Suprapubic skin (tissue), 4 donors: ENCODE measurements around the gene PODXL. TPM values are rescaled to one million over a fixed set of nuclear protein-coding genes. Genes with fewer than 3 reads are reported as not detected.

Experiments used
- DNase-seq, 2 donors: peaks; one replicate each; pipeline ENCODE4 v3.0.0-alpha.2; 2019; ENCODE audit warnings: low spot score in 2 of 2
- H3K27ac ChIP-seq: fragments of 200-600 bp; sonication (generic); one replicate; pipeline ENCODE4 v1.5.1; 2019
- H3K27me3 ChIP-seq: fragments of 200-600 bp; sonication (generic); one replicate; pipeline ENCODE4 v1.5.1; 2019
- H3K36me3 ChIP-seq: fragments of 200-600 bp; sonication (generic); one replicate; pipeline ENCODE4 v1.5.1; 2019
- H3K4me1 ChIP-seq: fragments of 200-600 bp; sonication (generic); one replicate; pipeline ENCODE4 v1.5.1; 2019
- H3K4me3 ChIP-seq: fragments of 200-600 bp; sonication (generic); one replicate; pipeline ENCODE4 v1.5.1; 2019; ENCODE audit warnings: mild to moderate bottlenecking
- H3K9me3 ChIP-seq: fragments of 200-600 bp; sonication (generic); one replicate; pipeline ENCODE4 v1.5.1; 2019
- EP300 ChIP-seq: sonication (generic); formaldehyde crosslinking; IDR thresholded peaks from one replicate; pipeline ENCODE4 v1.6.1; 2017; ENCODE audit warnings: antibody characterized with exemption
- POLR2A ChIP-seq, 2 donors: fragments of 450-650 bp; IDR thresholded peaks; one replicate each; pipeline ENCODE4 v1.6.1; 2017; ENCODE audit warnings: antibody characterized with exemption in 2 of 2, mild to moderate bottlenecking in 2 of 2, moderate library complexity in 2 of 2
- POLR2AphosphoS5 ChIP-seq, 3 donors: sonication (generic); formaldehyde crosslinking; IDR thresholded peaks; one replicate each; pipeline ENCODE4 v1.6.1; 2017; ENCODE audit warnings: antibody characterized with exemption in 3 of 3
- whole genome bisulfite sequencing: methylation state at CpG from one replicate; pipeline ENCODE4 v1.1.5; 2018; 5-methylcytosine and 5-hydroxymethylcytosine counted together
- total RNA-seq, 4 donors: library from RNA; depleted of rRNA; stranded (reverse); fragments of >200 nt; gene quantifications; one replicate each; pipeline ENCODE4 v1.1.0, GENCODE V29; 2016
- TF ChIP-seq, protein P1 (sequence below), 2 donors: fragments of 200-600 bp in 1 of 2; fragments of 450-650 bp in 1 of 2; sonication (generic) in 1 of 2; IDR thresholded peaks; one replicate each; pipeline ENCODE4 v1.5.1; 2016 to 2019; ENCODE audit warnings: antibody characterized with exemption in 2 of 2, mild to moderate bottlenecking in 1 of 2, moderate library complexity in 1 of 2

PODXL gene
- total RNA-seq, 4 donors from 2014 or later: 10.2 to 27.9 (median 17.8) TPM

DNA sequence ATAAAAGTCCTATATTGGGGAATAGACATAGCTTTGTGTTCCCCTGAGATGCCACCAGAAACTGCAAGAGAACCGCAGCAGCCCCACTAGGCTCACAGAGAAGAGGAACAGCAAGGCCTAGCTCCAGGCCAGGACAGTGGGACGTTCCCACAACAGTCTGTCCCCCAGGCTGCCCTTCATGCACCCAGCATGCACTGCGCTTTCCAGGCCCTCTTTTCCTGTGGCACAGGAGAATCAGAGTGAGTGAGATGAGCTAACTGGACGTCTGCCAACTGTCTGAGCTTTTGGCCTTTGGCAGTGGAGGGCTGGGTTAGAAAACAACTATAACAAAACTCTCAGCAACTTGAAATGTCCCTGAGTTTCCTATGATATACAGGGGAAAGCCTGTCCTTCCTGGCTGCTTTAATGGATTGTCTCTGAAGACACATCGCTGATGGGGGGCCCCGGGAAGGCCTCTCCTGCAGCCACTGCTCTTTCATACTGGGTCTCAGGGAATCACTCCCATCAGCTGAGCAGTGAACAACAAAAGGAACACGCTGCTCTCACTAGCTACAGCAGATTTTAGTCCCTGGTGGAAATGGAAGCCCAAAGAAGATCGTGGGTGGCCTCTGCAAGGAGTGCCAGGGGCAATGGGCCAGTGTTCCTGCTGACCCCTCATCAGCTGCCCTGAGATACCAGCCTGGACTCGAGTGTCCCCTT lies 53.5 kb downstream of the PODXL start:
- Histone ChIP-seq H3K36me3 (no peaks in the 10 kb centered on the region), H3K4me3 (no peak overlapping the region), H3K9me3 (no peaks in the 10 kb centered on the region), H3K27me3 (peaks cover 9% of the 10 kb centered on the region), H3K4me1 (peaks cover 24% of the 10 kb centered on the region), H3K27ac (peak overlapping the region; percentile 51)
- TF ChIP-seq POLR2A (IDR thresholded peaks at IDR 0.05) (no peak), POLR2AphosphoS5 (IDR thresholded peaks at IDR 0.05) (no peak), EP300 (no peak)
- TF ChIP-seq, protein P1, sequence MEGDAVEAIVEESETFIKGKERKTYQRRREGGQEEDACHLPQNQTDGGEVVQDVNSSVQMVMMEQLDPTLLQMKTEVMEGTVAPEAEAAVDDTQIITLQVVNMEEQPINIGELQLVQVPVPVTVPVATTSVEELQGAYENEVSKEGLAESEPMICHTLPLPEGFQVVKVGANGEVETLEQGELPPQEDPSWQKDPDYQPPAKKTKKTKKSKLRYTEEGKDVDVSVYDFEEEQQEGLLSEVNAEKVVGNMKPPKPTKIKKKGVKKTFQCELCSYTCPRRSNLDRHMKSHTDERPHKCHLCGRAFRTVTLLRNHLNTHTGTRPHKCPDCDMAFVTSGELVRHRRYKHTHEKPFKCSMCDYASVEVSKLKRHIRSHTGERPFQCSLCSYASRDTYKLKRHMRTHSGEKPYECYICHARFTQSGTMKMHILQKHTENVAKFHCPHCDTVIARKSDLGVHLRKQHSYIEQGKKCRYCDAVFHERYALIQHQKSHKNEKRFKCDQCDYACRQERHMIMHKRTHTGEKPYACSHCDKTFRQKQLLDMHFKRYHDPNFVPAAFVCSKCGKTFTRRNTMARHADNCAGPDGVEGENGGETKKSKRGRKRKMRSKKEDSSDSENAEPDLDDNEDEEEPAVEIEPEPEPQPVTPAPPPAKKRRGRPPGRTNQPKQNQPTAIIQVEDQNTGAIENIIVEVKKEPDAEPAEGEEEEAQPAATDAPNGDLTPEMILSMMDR (IDR thresholded peaks at IDR 0.05): no peak
- 39% methylated on average over 7 of the region's 9 CpGs for WGBS
- DNase-seq: no peak

DNA sequence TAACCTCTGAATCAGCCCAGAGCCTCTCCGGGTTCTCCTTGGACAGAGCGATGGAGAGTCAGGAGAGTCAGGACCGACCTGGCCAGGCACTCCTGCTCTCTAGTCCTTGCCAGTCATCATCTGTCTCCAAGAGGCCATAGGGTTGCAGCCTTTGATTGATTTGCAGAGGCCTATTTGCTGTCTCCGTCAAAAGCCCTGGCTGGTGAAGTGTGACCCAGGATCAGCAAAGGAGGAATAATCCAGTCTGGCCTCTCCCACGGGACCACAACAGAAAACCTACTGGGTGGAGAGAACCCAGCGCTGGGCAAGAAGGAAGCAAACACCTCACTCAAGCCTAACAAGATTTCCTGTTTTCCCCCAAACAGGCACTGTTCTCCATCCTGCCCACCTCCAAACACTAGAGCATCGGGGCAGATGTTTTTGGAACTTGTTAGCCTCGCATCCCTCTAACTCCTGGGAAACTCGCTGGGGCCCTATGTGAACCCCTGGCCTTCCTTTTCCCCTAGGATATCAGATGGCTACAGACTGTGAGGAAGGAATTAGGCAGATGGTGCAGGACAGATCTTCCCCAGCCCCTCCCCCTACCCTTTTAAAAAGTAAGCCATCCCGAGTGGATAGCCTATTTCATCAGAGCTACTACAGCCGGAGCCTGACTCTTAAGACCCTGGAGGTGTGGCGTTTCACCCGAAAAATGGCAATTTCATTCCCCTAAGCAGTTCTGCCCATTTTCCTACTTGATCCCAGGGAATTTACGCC lies 54.3 kb downstream of the PODXL start:
- Histone ChIP-seq H3K27ac (peak overlapping the region; percentile 29), H3K27me3 (peaks cover 8% of the 10 kb centered on the region), H3K9me3 (no peaks in the 10 kb centered on the region), H3K4me3 (no peak overlapping the region), H3K4me1 (peaks cover 18% of the 10 kb centered on the region), H3K36me3 (peaks cover 8% of the 10 kb centered on the region)
- WGBS: 81% methylated on average over 14 of the region's 14 CpGs
- TF ChIP-seq, protein P1 (IDR thresholded peaks at IDR 0.05): no peak
- TF ChIP-seq POLR2AphosphoS5 (IDR thresholded peaks at IDR 0.05) (no peak), POLR2A (IDR thresholded peaks at IDR 0.05) (no peak), EP300 (no peak)
- no peak for DNase-seq

DNA sequence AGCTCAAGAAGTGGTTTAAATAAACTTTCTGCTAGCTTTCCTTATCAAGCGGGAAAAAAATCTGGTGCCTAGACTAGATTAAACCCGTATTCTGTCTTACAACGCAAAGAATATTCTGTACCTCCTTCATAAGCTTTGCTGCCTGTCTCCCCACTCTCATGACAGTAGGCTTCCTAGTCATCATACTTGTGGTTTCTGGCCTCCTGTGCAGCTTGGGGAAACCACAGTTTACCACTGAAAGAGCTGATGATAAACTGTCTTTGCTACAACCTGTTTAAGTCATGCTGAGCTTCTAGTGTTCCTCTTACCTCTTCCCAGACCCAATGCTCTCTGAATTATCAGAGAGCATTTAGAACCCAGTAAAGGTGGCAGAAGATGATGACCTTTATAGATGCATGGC lies 55.0 kb downstream of the PODXL start:
- no peak for DNase-seq
- Histone ChIP-seq H3K27ac (no peak overlapping the region), H3K4me3 (no peak overlapping the region), H3K4me1 (peaks cover 18% of the 10 kb centered on the region), H3K27me3 (peaks cover 3% of the 10 kb centered on the region), H3K36me3 (peaks cover 10% of the 10 kb centered on the region), H3K9me3 (no peaks in the 10 kb centered on the region)
- WGBS: 66% methylated on average over 3 of the region's 3 CpGs
- TF ChIP-seq, protein P1 (IDR thresholded peaks at IDR 0.05): no peak
- no peak for TF ChIP-seq EP300
- TF ChIP-seq POLR2AphosphoS5 (IDR thresholded peaks at IDR 0.05): no peak
- no peak for TF ChIP-seq POLR2A (IDR thresholded peaks at IDR 0.05)

DNA sequence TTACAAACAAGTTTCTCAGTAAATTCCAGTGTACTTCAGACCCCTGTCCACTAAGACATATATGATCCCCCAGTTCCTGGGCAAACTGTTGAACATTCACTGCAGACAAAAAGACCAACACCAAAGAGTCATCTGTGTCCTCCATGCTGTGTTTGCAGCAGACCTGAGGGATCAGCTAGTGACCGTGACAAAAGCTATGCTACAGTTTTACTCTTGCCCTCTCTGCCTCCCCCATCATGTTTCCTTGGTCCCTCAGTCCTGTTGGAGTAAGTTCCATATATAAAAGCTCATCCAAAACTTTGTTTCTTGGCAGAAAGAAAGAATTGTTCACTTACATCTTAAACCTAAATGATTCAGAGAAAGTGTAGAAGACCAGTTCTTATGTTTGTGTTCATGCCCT lies 56.1 kb downstream of the PODXL start:
- TF ChIP-seq, protein P1 (IDR thresholded peaks at IDR 0.05): no peak
- TF ChIP-seq EP300 (no peak), POLR2AphosphoS5 (IDR thresholded peaks at IDR 0.05) (no peak), POLR2A (IDR thresholded peaks at IDR 0.05) (no peak)
- Histone ChIP-seq H3K9me3 (no peaks in the 10 kb centered on the region), H3K27me3 (no peaks in the 10 kb centered on the region), H3K27ac (no peak overlapping the region), H3K4me1 (peaks cover 18% of the 10 kb centered on the region), H3K36me3 (peaks cover 10% of the 10 kb centered on the region), H3K4me3 (no peak overlapping the region)
- DNase-seq: no peak
- 100% methylated on average over 1 of the region's 1 CpG for WGBS

DNA sequence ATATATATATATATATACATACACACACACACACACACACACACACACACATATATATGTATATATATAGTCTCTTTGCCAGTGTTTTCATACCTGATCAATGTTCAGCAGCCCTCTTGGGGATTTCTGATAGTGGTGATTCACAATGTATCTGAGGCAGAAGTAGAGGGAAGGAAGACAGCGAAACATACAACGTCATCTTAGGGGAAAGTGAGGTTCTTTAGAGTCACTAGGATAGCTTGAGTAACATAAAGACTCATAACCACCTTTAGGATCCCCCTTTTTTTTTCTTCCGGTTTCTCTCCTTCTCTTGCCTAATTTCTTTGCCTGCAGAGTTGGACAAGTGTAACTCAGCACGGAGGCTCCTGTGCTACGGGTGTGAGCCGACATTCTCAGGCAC lies 56.6 kb downstream of the PODXL start:
- no peak for TF ChIP-seq POLR2A (IDR thresholded peaks at IDR 0.05)
- TF ChIP-seq, protein P1 (IDR thresholded peaks at IDR 0.05): no peak
- no peak for TF ChIP-seq EP300
- no peak for TF ChIP-seq POLR2AphosphoS5 (IDR thresholded peaks at IDR 0.05)
- Histone ChIP-seq H3K36me3 (peaks cover 10% of the 10 kb centered on the region), H3K9me3 (no peaks in the 10 kb centered on the region), H3K4me3 (no peak overlapping the region), H3K27me3 (no peaks in the 10 kb centered on the region), H3K27ac (no peak overlapping the region), H3K4me1 (peaks cover 18% of the 10 kb centered on the region)
- no peak for DNase-seq
- WGBS: 94% methylated on average over 6 of the region's 6 CpGs
